Thyroid gland (tissue), 4 donors: ENCODE data around the gene GNGT1. TPM values are rescaled to one million over a fixed set of nuclear protein-coding genes. Genes with fewer than 3 reads are reported as not detected.
"Not testable (repeated sequence)": the region's sequence is repeated elsewhere in the genome, so short reads cannot be mapped to it uniquely, and the experiment has no call there.

Experiments
- DNase-seq, 2 donors: peaks; one replicate each; pipeline ENCODE4 v3.0.0-alpha.2; 2019
- H3K27ac ChIP-seq, 3 donors: fragments of 200-600 bp; sonication (generic); 1 replicate in 2 of 3; 2 replicates in 1 of 3; pipeline ENCODE4 v1.5.1; 2016 to 2019; ENCODE audit warnings: mild to moderate bottlenecking in 1 of 3, moderate library complexity in 1 of 3
- H3K27me3 ChIP-seq: fragments of 200-600 bp; sonication (generic); one replicate; pipeline ENCODE4 v1.5.1; 2019
- H3K36me3 ChIP-seq, 2 donors: fragments of 200-600 bp; sonication (generic); one replicate each; pipeline ENCODE4 v1.5.1; 2016 to 2019
- H3K4me1 ChIP-seq, 2 donors: fragments of 200-600 bp; sonication (generic); one replicate each; pipeline ENCODE4 v1.5.1; 2017 to 2019
- H3K4me3 ChIP-seq, 3 donors: fragments of 200-600 bp; sonication (generic); replicated peaks in 1 of 3; 1 replicate in 2 of 3; 2 replicates in 1 of 3; pipeline ENCODE4 v1.5.1; 2016; ENCODE audit warnings: mild to moderate bottlenecking in 1 of 3
- H3K9me3 ChIP-seq: fragments of 200-600 bp; sonication (generic); one replicate; pipeline ENCODE4 v1.5.1; 2017
- CTCF ChIP-seq, 6 experiments: fragments of 200-600 bp in 3 of 6; fragments of 450-650 bp in 3 of 6; sonication (generic) in 3 of 6; IDR thresholded peaks; one replicate each; pipeline ENCODE4 v1.5.1; 2016 to 2019; ENCODE audit warnings: antibody characterized with exemption in 6 of 6, mild to moderate bottlenecking in 2 of 6, inconsistent platforms in 1 of 6, moderate library complexity in 1 of 6
- POLR2A ChIP-seq, 2 donors: fragments of 450-650 bp; IDR thresholded peaks; one replicate each; pipeline ENCODE4 v1.6.1; 2017; ENCODE audit warnings: antibody characterized with exemption in 2 of 2, mild to moderate bottlenecking in 2 of 2, moderate library complexity in 1 of 2
- WGBS, 2 donors: methylation state at CpG; one replicate each; pipeline ENCODE4 v1.1.5; 2017; 5-methylcytosine and 5-hydroxymethylcytosine counted together
- intact Hi-C: fragments of 100-400 bp; cut with DNase I; formaldehyde crosslinking; loops from one replicate; pipeline ENCODE4 v1.15.1; 2023
- total RNA-seq, 4 donors: library from RNA; depleted of rRNA; stranded (reverse); fragments of >200 nt; gene quantifications; one replicate each; pipeline ENCODE4 v1.2.3, GENCODE V29; 2016

GNGT1 gene
- total RNA-seq, 4 donors from 2014 or later = not detected

GRCh38 chr7:93897680-93898079 is 8.7 kb upstream of the GNGT1 start:
- WGBS, 2 donors = 61 to 69% methylated on average over 2 of the region's 2 CpGs
- Histone ChIP-seq H3K27me3 (no peaks in the 10 kb centered on the region), H3K4me1 (no peaks in the 10 kb centered on the region), H3K4me3 (no peak overlapping the region), H3K27ac (no peak overlapping the region), H3K36me3 (no peaks in the 10 kb centered on the region), H3K9me3 (no peaks in the 10 kb centered on the region)
- DNase-seq = no peak
- intact Hi-C loops = loop anchor here (10.0 kb wide), 1 partner anchor 187 kb away; no protein-coding TSS in a partner anchor
- TF ChIP-seq POLR2A (IDR thresholded peaks at IDR 0.05) (no peak), CTCF (IDR thresholded peaks at IDR 0.05) (no peak)

- Histone ChIP-seq H3K4me1 (no peaks in the 10 kb centered on the region), H3K9me3 (no peaks in the 10 kb centered on the region), H3K4me3 (no peak overlapping the region), H3K36me3 (no peaks in the 10 kb centered on the region), H3K27me3 (no peaks in the 10 kb centered on the region), H3K27ac (no peak overlapping the region)
- WGBS, 2 donors = 92 to 94% methylated on average over 1 of the region's 1 CpG
- intact Hi-C loops = no loop called here
- no peak for DNase-seq
- TF ChIP-seq CTCF (IDR thresholded peaks at IDR 0.05) = peak; percentile 23 to 56 (median 30)
- no peak for TF ChIP-seq POLR2A (IDR thresholded peaks at IDR 0.05)
Observed at GRCh38 chr7:93902777-93903423, 3.5 kb upstream of the GNGT1 start.

- intact Hi-C loops = no loop called here
- peak in 1 of 2 donors; percentile 3 for DNase-seq
- peak overlapping the region in 1 of 3 donors; percentile 56 for H3K27ac ChIP-seq
Observed at GRCh38 chr7:93910076-93910994, 4.0 kb downstream of the GNGT1 start.

GRCh38 chr7:93911242-93911641 is 4.9 kb downstream of the GNGT1 start:
- WGBS, 2 donors = 45 to 72% methylated on average over 3 of the region's 3 CpGs
- intact Hi-C loops = not testable (repeated sequence)

More at GRCh38 chr7:93910076-93910994, 4.0 kb downstream of the GNGT1 start:
- H3K27me3 ChIP-seq = no peaks in the 10 kb centered on the region
- H3K4me1 ChIP-seq = no peaks in the 10 kb centered on the region
- H3K36me3 ChIP-seq = no peaks in the 10 kb centered on the region
- TF ChIP-seq CTCF (IDR thresholded peaks at IDR 0.05) = no peak
- TF ChIP-seq POLR2A (IDR thresholded peaks at IDR 0.05) = no peak
- no peak overlapping the region for H3K4me3 ChIP-seq
- whole genome bisulfite sequencing, 2 donors = 54 to 61% methylated on average over 3 of the region's 3 CpGs
- no peaks in the 10 kb centered on the region for H3K9me3 ChIP-seq

GRCh38 chr7:93911661-93912060 is 5.3 kb downstream of the GNGT1 start:
- H3K9me3 ChIP-seq, H3K27ac ChIP-seq, intact Hi-C loops, H3K27me3 ChIP-seq, H3K36me3 ChIP-seq, H3K4me1 ChIP-seq, H3K4me3 ChIP-seq, DNase-seq: not testable (repeated sequence)

More at GRCh38 chr7:93911242-93911641, 4.9 kb downstream of the GNGT1 start:
- DNase-seq, H3K4me1 ChIP-seq, H3K36me3 ChIP-seq, H3K4me3 ChIP-seq, H3K27me3 ChIP-seq, H3K27ac ChIP-seq, H3K9me3 ChIP-seq: not testable (repeated sequence)

GRCh38 chr7:93913197-93913596 is 6.8 kb downstream of the GNGT1 start:
- Histone ChIP-seq H3K36me3 (no peaks in the 10 kb centered on the region), H3K27ac (peak overlapping the region in 1 of 3 donors; percentile 23), H3K4me3 (no peak overlapping the region), H3K27me3 (no peaks in the 10 kb centered on the region), H3K9me3 (no peaks in the 10 kb centered on the region), H3K4me1 (no peaks in the 10 kb centered on the region)
- TF ChIP-seq POLR2A (IDR thresholded peaks at IDR 0.05) (no peak), CTCF (IDR thresholded peaks at IDR 0.05) (no peak)
- DNase-seq = no peak
- intact Hi-C loops = no loop called here
